Spleen (tissue), 11 donors: ENCODE measurements around the gene ALKBH3. TPM values are rescaled to one million over a fixed set of nuclear protein-coding genes. Genes with fewer than 3 reads are reported as not detected.

Experiments
- DNase-seq: peaks from one replicate; pipeline ENCODE4 v3.0.0-alpha.2; 2020
- H3K27ac ChIP-seq, 8 donors: fragments of 200-600 bp; sonication (generic) in 7 of 8; 1 replicate in 4 of 8; 2 replicates in 4 of 8; pipeline versions ENCODE4 v1.5.0 to v1.8.0; 2016 to 2021; ENCODE audit warnings: inconsistent platforms in 4 of 8, mild to moderate bottlenecking in 4 of 8, moderate library complexity in 1 of 8
- H3K27me3 ChIP-seq, 7 donors: fragments of 200-600 bp; sonication (generic) in 6 of 7; replicated peaks in 1 of 7; 1 replicate in 4 of 7; 2 replicates in 3 of 7; pipeline versions ENCODE4 v1.5.0 to v1.8.0; 2016 to 2021; ENCODE audit warnings: inconsistent platforms in 3 of 7, mild to moderate bottlenecking in 1 of 7
- H3K36me3 ChIP-seq, 6 donors: fragments of 200-600 bp; sonication (generic) in 5 of 6; 1 replicate in 4 of 6; 2 replicates in 2 of 6; pipeline versions ENCODE4 v1.5.0 to v1.8.0; 2016 to 2021; ENCODE audit warnings: inconsistent platforms in 2 of 6
- H3K4me1 ChIP-seq, 6 donors: fragments of 200-600 bp; sonication (generic) in 5 of 6; 1 replicate in 3 of 6; 2 replicates in 3 of 6; pipeline versions ENCODE4 v1.5.0 to v1.8.0; 2016 to 2021; ENCODE audit warnings: inconsistent platforms in 3 of 6
- H3K4me3 ChIP-seq, 8 donors: fragments of 200-600 bp; sonication (generic) in 7 of 8; 1 replicate in 4 of 8; 2 replicates in 4 of 8; pipeline versions ENCODE4 v1.5.0 to v1.8.0; 2016 to 2021; ENCODE audit warnings: inconsistent platforms in 4 of 8, mild to moderate bottlenecking in 4 of 8, moderate library complexity in 2 of 8
- H3K9me3 ChIP-seq, 8 donors: fragments of 200-600 bp; sonication (generic) in 7 of 8; 1 replicate in 4 of 8; 2 replicates in 4 of 8; pipeline versions ENCODE4 v1.5.0 to v1.8.0; 2016 to 2021; ENCODE audit warnings: inconsistent platforms in 4 of 8
- CTCF ChIP-seq, 11 experiments: fragments of 200-600 bp in 7 of 11; fragments of 450-650 bp in 4 of 11; sonication (generic) in 4 of 11; IDR thresholded peaks in 8 of 11; conservative IDR thresholded peaks in 3 of 11; 1 replicate in 7 of 11; 2 replicates in 4 of 11; pipeline versions ENCODE4 v1.4.0 to v1.8.0; 2016 to 2021; ENCODE audit warnings: antibody characterized with exemption in 11 of 11, inconsistent platforms in 4 of 11, mild to moderate bottlenecking in 1 of 11
- POLR2A ChIP-seq, 3 donors: fragments of 450-650 bp; IDR thresholded peaks; one replicate each; pipeline ENCODE4 v1.5.1; 2017; ENCODE audit warnings: antibody characterized with exemption in 3 of 3, mild to moderate bottlenecking in 1 of 3
- POLR2AphosphoS5 ChIP-seq, 3 donors: sonication (generic); formaldehyde crosslinking; IDR thresholded peaks; one replicate each; pipeline ENCODE4 v1.5.1; 2017; ENCODE audit warnings: antibody characterized with exemption in 3 of 3
- WGBS, 5 donors: extraction: QIAGEN DNeasy Blood & Tissue Kit in 3 of 5; methylation state at CpG; one replicate each; pipeline versions ENCODE4 v1.1.5 to v1.1.7; 2013 to 2018; 5-methylcytosine and 5-hydroxymethylcytosine counted together
- intact Hi-C: fragments of 100-400 bp; cut with DNase I; formaldehyde crosslinking; loops from one replicate; pipeline ENCODE4 v1.15.0; 2023; ENCODE audit warnings: low total_unique reads
- polyA plus RNA-seq, 3 donors: library from polyadenylated mRNA; stranded (reverse); fragments of 200-250 nt; gene quantifications; one replicate each; pipeline ENCODE4 v1.2.1, GENCODE V29; 2013
- total RNA-seq, 7 donors: library from RNA; depleted of rRNA in 3 of 7; stranded (reverse); fragments of >200 nt in 3 of 7; fragmentation: NEBNext Ultra II Directional in 4 of 7; extraction: Animal tissue kit (Norgen Biotek cat#: 25700) in 4 of 7; gene quantifications; one replicate each; pipeline versions ENCODE4 v1.1.0 to v1.2.1, GENCODE V29; 2016 to 2021
- donor health status: healthy with polysubstance abuse.
- donor health status: DM: no; HTN: no; CAD: no; lungs with moderate emphysema.
- donor health status: DM: no; HTN: no; CAD: no.
- donor health status: Bipolar disorder and iron deficiency.
- donor health status: healthy.
- donor health status: DM: no; HTN: no; CAD: no.
- donor health status: DM: yes; HTN: yes; CAD: no.

The ALKBH3 gene
- total and polyA plus RNA-seq, 10 donors, result 21.6 to 42.2 (median 32.6) TPM

- Histone ChIP-seq H3K4me3 (no peak overlapping the region), H3K27me3 (peaks cover 0 to 13% (median 0%) of the 10 kb centered on the region in 7 donors), H3K9me3 (peaks cover 0 to 5% (median 0%) of the 10 kb centered on the region in 8 donors), H3K27ac (no peak overlapping the region), H3K36me3 (no peaks in the 10 kb centered on the region), H3K4me1 (peaks cover 0 to 17% (median 11%) of the 10 kb centered on the region in 6 donors)
- WGBS, 5 donors, result 68 to 79% (median 76%) methylated on average over 2 of the region's 2 CpGs
- intact Hi-C loops, result no loop called here
- no peak for TF ChIP-seq CTCF (IDR thresholded peaks at IDR 0.05 in 8 of 11, conservative IDR thresholded peaks at IDR 0.05 in 3 of 11)
- no peak for DNase-seq
Observed at GRCh38 chr11:43866520-43866919, 14.1 kb upstream of the ALKBH3 start.

- intact Hi-C loops, result no loop called here
- TF ChIP-seq CTCF (IDR thresholded peaks at IDR 0.05 in 8 of 11, conservative IDR thresholded peaks at IDR 0.05 in 3 of 11), result no peak
- TF ChIP-seq POLR2A (IDR thresholded peaks at IDR 0.05), result no peak
- TF ChIP-seq POLR2AphosphoS5 (IDR thresholded peaks at IDR 0.05), result no peak
- DNase-seq, result no peak
- no peak overlapping the region for H3K27ac ChIP-seq
- H3K9me3 ChIP-seq, result peaks cover 0 to under 1% (median 0%) of the 10 kb centered on the region in 8 donors
- no peaks in the 10 kb centered on the region for H3K36me3 ChIP-seq
- H3K27me3 ChIP-seq, result peaks cover 0 to 17% (median 0%) of the 10 kb centered on the region in 7 donors
- peaks cover 0 to 17% (median 11%) of the 10 kb centered on the region in 6 donors for H3K4me1 ChIP-seq
- H3K4me3 ChIP-seq, result no peak overlapping the region
Observed at GRCh38 chr11:43866969-43867368, 13.7 kb upstream of the ALKBH3 start.

GRCh38 chr11:43868852-43869567 is 11.6 kb upstream of the ALKBH3 start:
- Histone ChIP-seq H3K27ac (peak overlapping the region in 4 of 8 donors; percentile 13 to 71 (median 35)), H3K9me3 (no peaks in the 10 kb centered on the region), H3K4me1 (peaks cover 0 to 17% (median 11%) of the 10 kb centered on the region in 6 donors), H3K4me3 (no peak overlapping the region), H3K27me3 (peaks cover 0 to 38% (median 5%) of the 10 kb centered on the region in 7 donors), H3K36me3 (no peaks in the 10 kb centered on the region)
- 7 to 17% (median 15%) methylated on average over 5 of the region's 5 CpGs for WGBS, 5 donors
- intact Hi-C loops, result no loop called here
- no peak for DNase-seq
- TF ChIP-seq POLR2A (IDR thresholded peaks at IDR 0.05), result no peak

- WGBS, 5 donors, result 76 to 94% (median 86%) methylated on average over 2 of the region's 2 CpGs
- Histone ChIP-seq H3K27ac (no peak overlapping the region), H3K27me3 (peaks cover 0 to 55% (median 9%) of the 10 kb centered on the region in 7 donors), H3K4me1 (peaks cover 0 to 17% (median 11%) of the 10 kb centered on the region in 6 donors), H3K36me3 (no peaks in the 10 kb centered on the region), H3K4me3 (no peak overlapping the region), H3K9me3 (no peaks in the 10 kb centered on the region)
- intact Hi-C loops, result no loop called here
- TF ChIP-seq POLR2AphosphoS5 (IDR thresholded peaks at IDR 0.05) (no peak), POLR2A (IDR thresholded peaks at IDR 0.05) (no peak), CTCF (IDR thresholded peaks at IDR 0.05 in 8 of 11, conservative IDR thresholded peaks at IDR 0.05 in 3 of 11) (no peak)
- no peak for DNase-seq
Observed at GRCh38 chr11:43871051-43871450, 9.6 kb upstream of the ALKBH3 start.
